NT2/D1 (cell line): ENCODE data around the gene USH2A.

Source experiments
- SUZ12 ChIP-seq: IDR thresholded peaks from 2 replicates; pipeline ENCODE4 v1.6.1; 2011; ENCODE audit not compliant: insufficient read length, insufficient read depth; ENCODE audit errors: extremely low read depth
- YY1 ChIP-seq: IDR thresholded peaks from 2 replicates; pipeline ENCODE4 v1.6.1; 2011; ENCODE audit not compliant: insufficient read length, insufficient read depth
- ZNF274 ChIP-seq: IDR thresholded peaks from 2 replicates; pipeline ENCODE4 v1.6.1; 2011; ENCODE audit warnings: mild to moderate bottlenecking, low read depth, low read length

DNA sequence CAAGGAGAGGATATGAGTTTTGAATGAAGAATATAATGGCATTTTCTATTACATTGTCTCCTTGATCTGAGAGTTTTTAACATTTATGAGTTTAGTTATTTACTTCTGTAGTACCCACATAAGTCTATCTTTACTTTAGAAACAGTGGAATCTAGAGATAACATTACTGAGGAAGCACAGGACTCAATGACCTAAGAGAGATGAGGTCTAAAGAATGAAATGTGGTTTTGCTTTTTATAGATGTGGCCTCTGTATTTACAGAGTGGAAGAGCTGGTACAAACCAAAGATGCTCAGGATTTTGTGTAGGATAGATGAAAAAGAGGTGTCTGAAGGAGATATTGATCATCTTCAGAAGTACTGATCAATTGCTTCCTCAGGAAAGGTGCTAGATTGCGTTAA is 678.8 kb downstream of the USH2A start:
- TF ChIP-seq YY1 (no peak), SUZ12 (no peak), ZNF274 (no peak)
